Natural killer cell treated with Interleukin-12 subunit alpha and Interleukin-12 subunit beta and Interleukin-15 and Interleukin-18, amount 100 ng/mL, for 72 hours (primary cell): ENCODE data around the gene POU6F2. TPM values are rescaled to one million over a fixed set of nuclear protein-coding genes. Genes with fewer than 3 reads are reported as not detected.
A peak's percentile ranks its signal among the peaks of the same experiment; 100 is the strongest.

ENCODE experiments used
- ATAC-seq, 2 donors: fragments of 150-1000 bp; cut with Tn5 transposase in 1 of 2; sonication (Bioruptor Pico), chemical (Tn5 transposase) in 1 of 2; 2 replicates each; pipeline ENCODE4 v1.10.0; 2021
- DNase-seq: peaks from one replicate; pipeline ENCODE4 v3.0.0; 2022; ENCODE audit warnings: low spot score
- H3K27ac Mint-ChIP-seq, 2 donors: 1 replicate in 1 of 2; 2 replicates in 1 of 2; pipeline ENCODE4 v1.8.0; 2022; ENCODE audit warnings: mixed read lengths in 2 of 2, mild to moderate bottlenecking in 1 of 2, moderate library complexity in 1 of 2
- H3K27me3 Mint-ChIP-seq, 2 donors: 1 replicate in 1 of 2; 2 replicates in 1 of 2; pipeline ENCODE4 v1.8.0; 2022; ENCODE audit warnings: mixed read lengths in 2 of 2
- H3K36me3 Mint-ChIP-seq: one replicate; pipeline ENCODE4 v1.8.0; 2022; ENCODE audit warnings: mixed read lengths
- H3K4me1 Mint-ChIP-seq, 2 donors: 1 replicate in 1 of 2; 2 replicates in 1 of 2; pipeline ENCODE4 v1.8.0; 2022; ENCODE audit warnings: low read depth in 2 of 2, mixed read lengths in 2 of 2, mild to moderate bottlenecking in 1 of 2
- H3K4me3 Mint-ChIP-seq: one replicate; pipeline ENCODE4 v1.8.0; 2022; ENCODE audit warnings: mixed read lengths
- H3K9me3 Mint-ChIP-seq: 2 replicates; pipeline ENCODE4 v1.8.0; 2022; ENCODE audit warnings: mixed read lengths
- total RNA-seq, 2 donors: library from RNA; stranded (reverse); gene quantifications; one replicate each; pipeline ENCODE4 v1.2.3, GENCODE V29; 2022

The POU6F2 gene
- total RNA-seq, 2 donors from 2014 or later: 0.24 to 0.28 TPM

- Mint-ChIP-seq H3K27me3 (peaks cover 19 to 45% of the 10 kb centered on the region in 2 donors), H3K27ac (no peak overlapping the region), H3K9me3 (peaks cover 5% of the 10 kb centered on the region), H3K4me3 (peak overlapping the region; percentile 74), H3K36me3 (no peaks in the 10 kb centered on the region), H3K4me1 (peaks cover 0 to 4% of the 10 kb centered on the region in 2 donors)
- ATAC-seq (no peak), DNase-seq (no peak)
These were observed 153.3 kb downstream of the POU6F2 start for GRCh38 chr7:39130857-39131526.

GRCh38 chr7:39132306-39132705 is 154.6 kb downstream of the POU6F2 start:
- DNase-seq: no peak
- Mint-ChIP-seq H3K9me3 (peaks cover 3% of the 10 kb centered on the region), H3K27me3 (peaks cover 16 to 33% of the 10 kb centered on the region in 2 donors)

DNA sequence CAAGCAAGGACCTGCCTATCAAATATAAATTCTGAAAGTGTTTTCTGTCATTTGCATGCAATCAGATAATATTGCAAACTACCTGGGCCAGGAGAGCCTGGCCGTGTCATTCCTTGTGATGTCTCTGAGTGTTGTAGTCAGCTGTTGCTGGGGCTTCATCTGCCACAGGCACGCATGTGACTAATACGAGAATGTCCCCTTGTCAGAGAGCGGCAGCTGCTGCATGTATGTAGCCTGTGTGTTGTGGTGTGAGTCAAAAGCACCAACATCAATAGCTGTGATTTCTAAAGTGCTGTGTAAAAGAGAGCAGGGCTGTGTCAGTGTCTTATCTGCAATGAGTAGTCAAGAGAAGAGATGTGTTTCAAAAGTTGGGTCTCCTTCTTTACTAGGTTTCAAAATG is 155.4 kb downstream of the POU6F2 start:
- H3K9me3 Mint-ChIP-seq: no peaks in the 10 kb centered on the region
- DNase-seq (no peak), ATAC-seq (no peak)
- no peaks in the 10 kb centered on the region for H3K36me3 Mint-ChIP-seq
- peaks cover 0 to 4% of the 10 kb centered on the region in 2 donors for H3K4me1 Mint-ChIP-seq
- no peak overlapping the region for H3K27ac Mint-ChIP-seq
- H3K27me3 Mint-ChIP-seq: peaks cover 12 to 28% of the 10 kb centered on the region in 2 donors
- H3K4me3 Mint-ChIP-seq: no peak overlapping the region

More at GRCh38 chr7:39132306-39132705, 154.6 kb downstream of the POU6F2 start:
- no peak for ATAC-seq
- H3K36me3 Mint-ChIP-seq: no peaks in the 10 kb centered on the region
- no peak overlapping the region for H3K4me3 Mint-ChIP-seq
- peaks cover 0 to 4% of the 10 kb centered on the region in 2 donors for H3K4me1 Mint-ChIP-seq
- H3K27ac Mint-ChIP-seq: no peak overlapping the region

GRCh38 chr7:39137480-39137879 is 159.8 kb downstream of the POU6F2 start:
- no peaks in the 10 kb centered on the region for H3K36me3 Mint-ChIP-seq
- DNase-seq (no peak), ATAC-seq (no peak)
- H3K27ac Mint-ChIP-seq: no peak overlapping the region
- no peak overlapping the region for H3K4me3 Mint-ChIP-seq
- H3K27me3 Mint-ChIP-seq: peaks cover 10 to 16% of the 10 kb centered on the region in 2 donors
- no peaks in the 10 kb centered on the region for H3K9me3 Mint-ChIP-seq
- H3K4me1 Mint-ChIP-seq: no peaks in the 10 kb centered on the region

DNA sequence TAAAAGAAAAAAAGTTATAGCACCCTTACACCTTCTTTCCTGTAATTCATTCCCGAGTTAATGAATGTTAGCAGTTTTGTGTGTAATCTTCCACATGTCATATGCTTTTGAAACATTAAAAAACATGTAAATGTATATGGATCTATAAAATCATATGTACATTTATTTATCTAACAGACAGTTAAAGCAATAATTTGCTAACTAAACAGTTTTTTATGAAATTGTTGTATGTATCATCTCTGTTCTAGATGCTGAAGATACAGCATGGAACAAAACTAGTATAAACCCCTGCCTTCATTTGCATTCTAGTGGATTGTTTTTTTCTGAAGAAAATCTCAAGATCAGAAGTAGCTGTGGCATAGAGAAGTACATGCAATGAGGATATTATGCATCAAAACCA is 165.0 kb downstream of the POU6F2 start:
- no peaks in the 10 kb centered on the region for H3K9me3 Mint-ChIP-seq
- ATAC-seq (no peak), DNase-seq (no peak)
- no peak overlapping the region for H3K27ac Mint-ChIP-seq
- H3K4me3 Mint-ChIP-seq: no peak overlapping the region
- no peaks in the 10 kb centered on the region for H3K4me1 Mint-ChIP-seq
- peaks cover 11 to 19% of the 10 kb centered on the region in 2 donors for H3K27me3 Mint-ChIP-seq
- H3K36me3 Mint-ChIP-seq: no peaks in the 10 kb centered on the region

- Mint-ChIP-seq H3K36me3 (no peaks in the 10 kb centered on the region), H3K27ac (no peak overlapping the region), H3K4me1 (no peaks in the 10 kb centered on the region), H3K9me3 (no peaks in the 10 kb centered on the region), H3K27me3 (peaks cover 15 to 27% of the 10 kb centered on the region in 2 donors), H3K4me3 (no peak overlapping the region)
- DNase-seq (no peak), ATAC-seq (no peak)
These were observed 166.7 kb downstream of the POU6F2 start for GRCh38 chr7:39144420-39144819.

DNA sequence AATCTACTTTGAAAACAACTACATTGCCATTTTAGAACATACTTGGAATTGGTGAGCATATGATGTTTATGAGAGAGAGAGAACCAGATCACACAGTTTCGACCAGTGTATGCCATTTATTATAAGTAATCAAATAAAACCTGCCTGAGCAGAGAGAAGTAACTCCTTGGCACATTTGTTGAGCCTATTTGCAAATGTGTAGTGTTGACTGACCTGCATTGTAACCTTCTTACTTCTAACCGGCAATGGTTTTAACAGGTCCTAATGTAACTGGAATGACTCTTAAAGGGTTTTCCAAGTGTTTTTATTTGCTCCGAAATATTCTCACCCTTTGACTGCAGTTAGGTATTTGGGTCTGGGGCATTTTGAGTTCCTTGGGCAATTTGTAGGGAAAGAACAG is 167.6 kb downstream of the POU6F2 start:
- Mint-ChIP-seq H3K4me3 (no peak overlapping the region), H3K27ac (no peak overlapping the region), H3K36me3 (no peaks in the 10 kb centered on the region), H3K4me1 (no peaks in the 10 kb centered on the region), H3K9me3 (no peaks in the 10 kb centered on the region), H3K27me3 (peaks cover 15 to 27% of the 10 kb centered on the region in 2 donors)
- DNase-seq (no peak), ATAC-seq (no peak)

GRCh38 chr7:39145935-39146334 is 168.2 kb downstream of the POU6F2 start:
- Mint-ChIP-seq H3K27me3 (peaks cover 15 to 27% of the 10 kb centered on the region in 2 donors), H3K4me3 (no peak overlapping the region), H3K27ac (no peak overlapping the region), H3K36me3 (no peaks in the 10 kb centered on the region), H3K9me3 (no peaks in the 10 kb centered on the region), H3K4me1 (no peaks in the 10 kb centered on the region)
- no peak for DNase-seq
- no peak for ATAC-seq

- no peak for ATAC-seq
- Mint-ChIP-seq H3K27me3 (peaks cover 13 to 33% of the 10 kb centered on the region in 2 donors), H3K4me3 (no peak overlapping the region), H3K27ac (no peak overlapping the region), H3K9me3 (no peaks in the 10 kb centered on the region), H3K4me1 (no peaks in the 10 kb centered on the region), H3K36me3 (no peaks in the 10 kb centered on the region)
- no peak for DNase-seq
These were observed 175.0 kb downstream of the POU6F2 start for GRCh38 chr7:39152701-39153100.

- Mint-ChIP-seq H3K36me3 (no peaks in the 10 kb centered on the region), H3K9me3 (no peaks in the 10 kb centered on the region), H3K27ac (no peak overlapping the region), H3K4me1 (no peaks in the 10 kb centered on the region), H3K27me3 (peaks cover 13 to 31% of the 10 kb centered on the region in 2 donors), H3K4me3 (no peak overlapping the region)
- ATAC-seq: no peak
- DNase-seq: no peak
These were observed 175.4 kb downstream of the POU6F2 start for GRCh38 chr7:39153113-39153512.

DNA sequence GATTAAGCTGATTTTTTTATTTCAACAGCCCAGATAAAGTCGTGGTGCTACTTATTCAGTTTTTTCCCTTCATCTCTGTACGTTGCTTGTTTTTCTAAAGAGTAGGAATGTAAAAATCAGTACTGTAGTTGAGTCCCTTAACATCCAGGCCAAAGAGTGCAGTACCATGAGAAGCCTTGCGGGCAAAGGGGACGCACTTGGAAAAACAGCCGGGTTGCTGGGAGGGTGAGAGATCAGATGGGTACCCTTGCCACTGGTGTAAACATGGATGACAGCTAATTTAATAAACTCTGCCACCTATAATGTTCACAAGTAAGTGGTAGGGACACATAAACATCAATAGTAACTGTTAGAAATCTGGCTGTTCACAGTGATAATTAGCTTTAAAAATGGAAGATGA is 175.9 kb downstream of the POU6F2 start:
- no peak overlapping the region for H3K4me3 Mint-ChIP-seq
- H3K27me3 Mint-ChIP-seq: peaks cover 9 to 26% of the 10 kb centered on the region in 2 donors
- H3K4me1 Mint-ChIP-seq: no peaks in the 10 kb centered on the region
- H3K27ac Mint-ChIP-seq: no peak overlapping the region
- no peak for DNase-seq
- no peaks in the 10 kb centered on the region for H3K9me3 Mint-ChIP-seq
- no peak for ATAC-seq
- no peaks in the 10 kb centered on the region for H3K36me3 Mint-ChIP-seq

GRCh38 chr7:39154815-39155214 is 177.1 kb downstream of the POU6F2 start:
- Mint-ChIP-seq H3K36me3 (no peaks in the 10 kb centered on the region), H3K4me1 (no peaks in the 10 kb centered on the region), H3K27me3 (peaks cover 7 to 32% of the 10 kb centered on the region in 2 donors), H3K9me3 (no peaks in the 10 kb centered on the region), H3K4me3 (no peak overlapping the region), H3K27ac (no peak overlapping the region)
- DNase-seq: no peak
- no peak for ATAC-seq

DNA sequence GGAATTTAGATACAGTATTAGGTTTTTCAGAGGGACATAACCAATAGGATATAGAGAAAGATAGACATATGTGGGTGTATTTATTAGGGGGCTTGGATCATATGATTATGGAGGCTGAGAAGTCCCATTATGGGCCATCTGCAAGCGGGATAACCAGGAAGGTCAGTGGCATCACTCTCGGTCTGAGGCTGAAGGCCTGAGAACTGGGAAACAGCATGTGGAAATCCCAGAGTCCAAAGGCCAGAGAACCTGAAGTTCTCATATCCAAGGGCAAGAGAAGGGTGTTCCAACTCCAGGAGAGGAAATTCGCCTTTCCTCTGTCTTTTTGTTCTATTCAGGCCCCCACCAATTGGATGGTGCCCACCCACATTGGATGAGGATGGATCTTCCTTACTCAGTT is 180.7 kb downstream of the POU6F2 start:
- H3K4me3 Mint-ChIP-seq: no peak overlapping the region
- H3K36me3 Mint-ChIP-seq: no peaks in the 10 kb centered on the region
- H3K27ac Mint-ChIP-seq: no peak overlapping the region
- peaks cover 9 to 36% of the 10 kb centered on the region in 2 donors for H3K27me3 Mint-ChIP-seq
- no peaks in the 10 kb centered on the region for H3K9me3 Mint-ChIP-seq
- no peaks in the 10 kb centered on the region for H3K4me1 Mint-ChIP-seq
- DNase-seq (no peak), ATAC-seq (no peak)

- DNase-seq (no peak), ATAC-seq (no peak)
- Mint-ChIP-seq H3K27me3 (peaks cover 9 to 28% of the 10 kb centered on the region in 2 donors), H3K9me3 (no peaks in the 10 kb centered on the region), H3K4me3 (no peak overlapping the region), H3K27ac (no peak overlapping the region), H3K36me3 (no peaks in the 10 kb centered on the region), H3K4me1 (no peaks in the 10 kb centered on the region)
These were observed 184.2 kb downstream of the POU6F2 start for GRCh38 chr7:39161903-39162302.

GRCh38 chr7:39164887-39165286 is 187.2 kb downstream of the POU6F2 start:
- H3K9me3 Mint-ChIP-seq: no peaks in the 10 kb centered on the region
- H3K27me3 Mint-ChIP-seq: peaks cover 7 to 20% of the 10 kb centered on the region in 2 donors
- no peaks in the 10 kb centered on the region for H3K4me1 Mint-ChIP-seq
- no peaks in the 10 kb centered on the region for H3K36me3 Mint-ChIP-seq
- no peak for DNase-seq
- H3K27ac Mint-ChIP-seq: no peak overlapping the region
- no peak for ATAC-seq
- no peak overlapping the region for H3K4me3 Mint-ChIP-seq
